Thyroid gland (tissue), 4 donors: Measurements from ENCODE around the gene ATAD3C.

Experiments
- CTCF ChIP-seq, 6 experiments: fragments of 200-600 bp in 3 of 6; fragments of 450-650 bp in 3 of 6; sonication (generic) in 3 of 6; IDR thresholded peaks; one replicate each; pipeline ENCODE4 v1.5.1; 2016 to 2019; ENCODE audit warnings: antibody characterized with exemption in 6 of 6, mild to moderate bottlenecking in 2 of 6, inconsistent platforms in 1 of 6, moderate library complexity in 1 of 6
- POLR2A ChIP-seq, 2 donors: fragments of 450-650 bp; IDR thresholded peaks; one replicate each; pipeline ENCODE4 v1.6.1; 2017; ENCODE audit warnings: antibody characterized with exemption in 2 of 2, mild to moderate bottlenecking in 2 of 2, moderate library complexity in 1 of 2

GRCh38 chr1:1487701-1488100, 38.2 kb downstream of the ATAD3C start:
- no peak for TF ChIP-seq CTCF (IDR thresholded peaks at IDR 0.05)
- no peak for TF ChIP-seq POLR2A (IDR thresholded peaks at IDR 0.05)
